HCT116 (cell line): ENCODE measurements around the gene SPRED2. TPM values are rescaled to one million over a fixed set of nuclear protein-coding genes. Genes with fewer than 3 reads are reported as not detected.

Experiments
- ATAC-seq: fragments of 200-7000 bp; cut with Tn5 transposase; 2 replicates; pipeline ENCODE4 v1.9.1; 2020; ENCODE audit warnings: mild to moderate bottlenecking, moderate library complexity
- BruUV-seq: library from RNA; stranded (reverse); fragments of 400-500 nt; replicated peaks from 2 replicates; lab custom pipeline; 2021; lab: Mats Ljungman, UMichigan
- CTCF ChIA-PET: fragments of 300-600 bp; sonication (Branson Sonifier 250); formaldehyde crosslinking; loops from one replicate; lab custom pipeline; 2021; ENCODE audit warnings: antibody characterized with exemption; lab: Charles Lee
- POLR2A ChIA-PET: fragments of 300-600, 350-600 bp; sonication (Branson Sonifier 250); formaldehyde crosslinking; loops from one replicate; lab custom pipeline; 2021; ENCODE audit warnings: antibody characterized with exemption; lab: Charles Lee
- RAD21 ChIA-PET, 2 experiments: fragments of 300-600 bp; sonication (Branson Sonifier 250); formaldehyde crosslinking; loops; one replicate each; lab custom pipeline; 2023; ENCODE audit warnings: low total read pairs in 2 of 2; ENCODE audit not compliant: uncharacterized antibody in 2 of 2, unreplicated experiment in 2 of 2, low non-redundant PET in 1 of 2; lab: Charles Lee
- DNase-seq: peaks from one replicate; pipeline ENCODE4 v3.0.0-alpha.2; 2010; ENCODE audit warnings: low read depth, low spot score
- H2AFZ ChIP-seq: fragments of 200-600 bp; shearing (Covaris generic), sonication (generic); 2 replicates; pipeline ENCODE4 v1.6.1; 2017; ENCODE audit warnings: low read depth, mixed run types, mixed read lengths, antibody characterized with exemption, low read length; ENCODE audit not compliant: poor library complexity, severe bottlenecking
- H3K27ac ChIP-seq: 2 replicates; pipeline ENCODE4 v1.5.1; 2012; ENCODE audit warnings: low read depth, low read length
- H3K27me3 ChIP-seq: fragments of 200-600 bp; sonication (generic); 2 replicates; pipeline ENCODE4 v1.6.1; 2016; ENCODE audit warnings: mixed run types, low read length, mixed read lengths; ENCODE audit not compliant: insufficient read depth
- H3K36me3 ChIP-seq, 2 experiments: fragments of 200-500 bp in 1 of 2; fragments of 200-600 bp in 1 of 2; sonication (Bioruptor generic) in 1 of 2; sonication (generic) in 1 of 2; 2 replicates each; pipeline versions ENCODE4 v1.5.1 to v1.6.1; 2014 to 2016; ENCODE audit warnings: low read length in 2 of 2, inconsistent platforms in 1 of 2, mixed read lengths in 1 of 2, mixed run types in 1 of 2; ENCODE audit not compliant: insufficient read depth in 2 of 2, control insufficient read depth in 1 of 2
- H3K4me1 ChIP-seq, 2 experiments: fragments of 200-600 bp in 1 of 2; sonication (generic) in 1 of 2; 2 replicates each; pipeline versions ENCODE4 v1.5.1 to v1.6.1; 2012 to 2017; ENCODE audit warnings: low read length in 2 of 2, inconsistent platforms in 1 of 2, mild to moderate bottlenecking in 1 of 2, mixed read lengths in 1 of 2, mixed run types in 1 of 2, moderate library complexity in 1 of 2; ENCODE audit not compliant: insufficient read depth in 2 of 2, control insufficient read depth in 1 of 2
- H3K4me2 ChIP-seq: fragments of 200-600 bp; sonication (generic); 2 replicates; pipeline ENCODE4 v1.6.1; 2017; ENCODE audit warnings: mixed run types, low read length, mixed read lengths
- H3K4me3 ChIP-seq, 2 experiments: fragments of 200-600 bp in 1 of 2; sonication (generic) in 1 of 2; replicated peaks in 1 of 2; 2 replicates each; pipeline ENCODE4 v1.5.1; 2011 to 2016; ENCODE audit warnings: low read length in 2 of 2, control low read depth in 1 of 2, low read depth in 1 of 2, mild to moderate bottlenecking in 1 of 2, mixed read lengths in 1 of 2, mixed run types in 1 of 2
- H3K79me2 ChIP-seq: fragments of 200-600 bp; sonication (generic); 2 replicates; pipeline ENCODE4 v1.6.1; 2017; ENCODE audit warnings: mild to moderate bottlenecking, mixed run types, low read length, moderate library complexity, mixed read lengths; ENCODE audit not compliant: insufficient read depth
- H3K9ac ChIP-seq: fragments of 200-600 bp; sonication (generic); 2 replicates; pipeline ENCODE4 v1.6.1; 2016; ENCODE audit warnings: low read length, mixed read lengths
- H3K9me2 ChIP-seq: fragments of 200-600 bp; sonication (generic), shearing (Covaris generic); 2 replicates; pipeline ENCODE4 v1.6.1; 2017; ENCODE audit warnings: mixed run types, mild to moderate bottlenecking, moderate library complexity; ENCODE audit not compliant: insufficient read depth
- H3K9me3 ChIP-seq, 2 experiments: fragments of 200-500 bp in 1 of 2; fragments of 200-600 bp in 1 of 2; sonication (Bioruptor generic) in 1 of 2; sonication (generic) in 1 of 2; 2 replicates each; pipeline ENCODE4 v1.6.1; 2014 to 2017; ENCODE audit warnings: low read length in 2 of 2, mixed read lengths in 2 of 2, inconsistent platforms in 1 of 2, low read depth in 1 of 2, mild to moderate bottlenecking in 1 of 2, mixed run types in 1 of 2, moderate library complexity in 1 of 2; ENCODE audit not compliant: control insufficient read depth in 1 of 2, insufficient read depth in 1 of 2
- H4K20me1 ChIP-seq: fragments of 200-600 bp; sonication (generic), shearing (Covaris generic); 2 replicates; pipeline ENCODE4 v1.6.1; 2017; ENCODE audit warnings: mixed run types, mild to moderate bottlenecking, moderate library complexity; ENCODE audit not compliant: insufficient read depth
- CTCF ChIP-seq, 3 experiments: fragments of 200-600 bp in 1 of 3; sonication (generic) in 1 of 3; IDR thresholded peaks in 2 of 3; conservative IDR thresholded peaks in 1 of 3; 2 replicates each; pipeline ENCODE4 v1.5.1; 2012 to 2017; ENCODE audit warnings: low read depth in 2 of 3, low read length in 2 of 3, antibody characterized with exemption in 1 of 3, borderline replicate concordance in 1 of 3, control low read depth in 1 of 3, mild to moderate bottlenecking in 1 of 3, mixed read lengths in 1 of 3, mixed run types in 1 of 3, moderate library complexity in 1 of 3; ENCODE audit not compliant: insufficient read depth in 1 of 3
- EGR1 ChIP-seq: IDR thresholded peaks from 2 replicates; pipeline ENCODE4 v1.6.1; 2012; ENCODE audit warnings: low read depth
- EZH2 ChIP-seq: fragments of 200-600 bp; sonication (generic); IDR thresholded peaks from 2 replicates; pipeline ENCODE4 v1.6.1; 2017; ENCODE audit warnings: antibody characterized with exemption, mixed run types
- RAD21 ChIP-seq: IDR thresholded peaks from 2 replicates; pipeline ENCODE4 v1.6.1; 2012; ENCODE audit warnings: low read depth, mild to moderate bottlenecking
- REST ChIP-seq: IDR thresholded peaks from 2 replicates; pipeline ENCODE4 v1.6.1; 2012; ENCODE audit warnings: low read depth
- SRF ChIP-seq: IDR thresholded peaks from 2 replicates; pipeline ENCODE4 v1.6.1; 2012; ENCODE audit warnings: low read depth
- intact Hi-C: fragments of 100-400 bp; cut with micrococcal nuclease; formaldehyde crosslinking; loops from 2 replicates; pipeline ENCODE4 v1.10.0; 2022
- total RNA-seq: library from RNA; stranded (reverse); gene quantifications from one replicate; pipeline ENCODE4 v1.2.1, GENCODE V29; 2021; ENCODE audit not compliant: unreplicated experiment

Gene SPRED2
- total RNA-seq, 1 experiment from 2014 or later: 62.6 TPM

GRCh38 chr2:65264821-65265670 is 167.4 kb downstream of the SPRED2 start:
- Histone ChIP-seq H3K36me3 (peaks cover 11 to 18% of the 10 kb centered on the region in 2 experiments; a peak in 3 of 4 replicates), H3K4me3 (no peak overlapping the region), H4K20me1 (0 out of 2 replicates have a peak, but pooled peaks cover under 1% of the 10 kb centered on the region), H3K4me2 (no peak overlapping the region), H3K27ac (no peak overlapping the region), H3K79me2 (peaks cover 17% of the 10 kb centered on the region), H2AFZ (no peak overlapping the region), H3K9me3 (no peaks in the 10 kb centered on the region), H3K9ac (no peak overlapping the region), H3K9me2 (no peaks in the 10 kb centered on the region), H3K4me1 (peaks cover 3% of the 10 kb centered on the region in 2 experiments; a peak in 1 of 4 replicates), H3K27me3 (no peaks in the 10 kb centered on the region)
- ChIA-PET RAD21 (interaction anchor here in 1 of 2 experiments (0.6 to 1.0 kb wide), 3 partner anchors 165 to 294 kb away, joined by 3 to 4 read pairs (median 3); no protein-coding TSS in a partner anchor), POLR2A (no interaction called here), CTCF (interaction anchor here (0.6 to 1.7 kb wide), 14 partner anchors 10 to 311 kb away, joined by 3 to 17 read pairs (median 3); no protein-coding TSS in a partner anchor)
- BruUV-seq: no TSS peak
- peak; percentile 52 to 80 (median 76); a peak in 5 of 6 replicates for TF ChIP-seq CTCF (IDR thresholded peaks at IDR 0.05 in 2 of 3, conservative IDR thresholded peaks at IDR 0.05 in 1 of 3; ENCODE audit: borderline replicate concordance in 1 of 3, insufficient read depth in 1 of 3, low read depth in 2 of 3, low read length in 2 of 3)
- TF ChIP-seq SRF: no peak
- no peak for TF ChIP-seq EZH2
- TF ChIP-seq EGR1: no peak
- TF ChIP-seq RAD21: peak; percentile 92
- no peak for TF ChIP-seq REST
- ATAC-seq (peak; percentile 87), DNase-seq (peak; percentile 78)
- intact Hi-C loops: loop anchor here (1.0 to 5.0 kb wide), 4 partner anchors 87 to 308 kb away; partner anchors contain the start of gene SPRED2
